GM13977 (cell line): ENCODE results near the gene PPP1R3G.

ENCODE experiments used
- DNase-seq: peaks from one replicate; pipeline ENCODE4 v3.0.0; 2012; ENCODE audit warnings: low spot score
- in situ Hi-C: fragments of 300-500 bp; cut with MboI; formaldehyde crosslinking; loops from one replicate; pipeline ENCODE4 v1.12.0; 2022; ENCODE audit warnings: low sequenced_read_pairs, low pct_unique_long_range_greater_than_20kb, mixed read lengths, inconsistent platforms; ENCODE audit not compliant: unreplicated experiment
- TF ChIP-seq, protein P1 (sequence below): IDR thresholded peaks from 2 replicates; pipeline ENCODE4 v1.5.1; 2012; ENCODE audit warnings: mild to moderate bottlenecking, control low read depth; ENCODE audit not compliant: insufficient read depth; ENCODE audit errors: extremely low read depth, missing control alignments

Gene PPP1R3G

GRCh38 chr6:5136851-5137250 is 51.7 kb downstream of the PPP1R3G start:
- no peak for DNase-seq
- in situ Hi-C loops = no loop called here
- TF ChIP-seq, protein P1, sequence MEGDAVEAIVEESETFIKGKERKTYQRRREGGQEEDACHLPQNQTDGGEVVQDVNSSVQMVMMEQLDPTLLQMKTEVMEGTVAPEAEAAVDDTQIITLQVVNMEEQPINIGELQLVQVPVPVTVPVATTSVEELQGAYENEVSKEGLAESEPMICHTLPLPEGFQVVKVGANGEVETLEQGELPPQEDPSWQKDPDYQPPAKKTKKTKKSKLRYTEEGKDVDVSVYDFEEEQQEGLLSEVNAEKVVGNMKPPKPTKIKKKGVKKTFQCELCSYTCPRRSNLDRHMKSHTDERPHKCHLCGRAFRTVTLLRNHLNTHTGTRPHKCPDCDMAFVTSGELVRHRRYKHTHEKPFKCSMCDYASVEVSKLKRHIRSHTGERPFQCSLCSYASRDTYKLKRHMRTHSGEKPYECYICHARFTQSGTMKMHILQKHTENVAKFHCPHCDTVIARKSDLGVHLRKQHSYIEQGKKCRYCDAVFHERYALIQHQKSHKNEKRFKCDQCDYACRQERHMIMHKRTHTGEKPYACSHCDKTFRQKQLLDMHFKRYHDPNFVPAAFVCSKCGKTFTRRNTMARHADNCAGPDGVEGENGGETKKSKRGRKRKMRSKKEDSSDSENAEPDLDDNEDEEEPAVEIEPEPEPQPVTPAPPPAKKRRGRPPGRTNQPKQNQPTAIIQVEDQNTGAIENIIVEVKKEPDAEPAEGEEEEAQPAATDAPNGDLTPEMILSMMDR = no peak
